ENCODE results near the gene APEH.

APEH gene

DNA sequence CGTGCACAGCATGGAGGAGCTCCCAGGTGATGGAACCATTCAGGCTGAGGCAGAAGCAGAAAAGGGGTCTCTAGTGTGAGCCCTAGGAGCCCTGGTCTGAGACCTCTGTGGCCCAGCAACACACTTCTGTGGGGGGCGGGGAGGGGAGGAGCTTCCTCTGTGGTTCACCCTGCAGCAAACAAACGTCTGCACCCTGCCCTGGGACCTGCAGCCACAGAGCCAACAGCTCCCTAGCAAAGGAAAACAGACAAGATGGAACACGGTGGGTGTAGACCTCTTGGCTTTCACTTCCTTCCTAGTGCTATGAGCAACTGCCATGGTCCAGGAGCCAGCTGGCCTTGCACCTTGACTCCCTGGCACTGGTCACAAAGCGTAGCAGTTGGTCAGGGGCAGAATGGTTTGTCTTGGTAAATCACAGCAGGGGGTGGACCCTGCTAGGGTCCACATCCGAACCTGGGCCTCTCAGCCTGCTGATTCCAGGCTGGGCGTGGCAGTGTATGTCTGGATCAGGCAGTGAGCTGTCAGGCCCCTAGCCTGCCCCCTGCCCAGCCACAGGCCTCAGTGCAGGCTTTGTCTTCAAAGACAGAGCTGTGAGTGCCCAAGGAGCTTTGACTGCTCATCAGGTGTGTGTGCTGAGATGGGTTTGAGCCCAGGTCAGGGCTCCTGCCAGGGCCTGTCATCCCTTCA lies 38.6 kb downstream of the APEH start:
- no peak for DNase-seq

DNA sequence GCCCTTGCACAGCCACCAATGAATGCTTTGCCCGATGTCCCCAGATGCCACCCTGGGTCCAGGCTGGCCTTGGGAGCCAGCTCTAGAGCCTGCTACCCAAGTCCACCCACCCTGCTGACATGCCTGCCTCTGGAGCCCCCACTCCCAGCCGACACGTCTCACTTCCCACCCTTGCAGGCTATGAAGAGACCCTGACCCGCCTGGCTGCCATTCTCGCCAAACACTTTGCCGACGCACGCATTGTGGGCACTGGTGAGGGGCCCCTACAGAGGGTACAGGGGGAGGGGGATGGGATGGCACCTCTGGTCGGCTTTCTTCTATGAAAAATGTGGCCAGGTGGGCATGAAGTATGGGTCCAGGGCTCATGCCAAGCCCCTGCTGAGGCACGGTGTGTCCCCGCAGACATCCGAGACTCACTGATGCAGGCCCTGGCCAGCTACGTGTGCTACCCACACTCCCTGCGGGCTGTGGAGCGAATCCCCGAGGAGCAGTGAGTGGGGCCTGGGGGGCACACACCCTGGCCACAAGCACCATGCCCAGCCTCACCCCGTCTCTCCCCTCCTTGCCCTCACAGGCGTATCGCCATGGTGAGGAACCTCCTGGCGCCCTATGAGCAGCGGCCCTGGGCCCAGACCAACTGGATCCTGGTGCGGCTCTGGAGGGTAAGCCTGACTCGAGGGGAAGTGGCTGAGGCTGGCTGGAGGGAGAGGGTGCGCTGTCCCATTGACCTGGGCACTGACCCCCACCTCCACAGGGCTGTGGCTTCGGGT lies 39.4 kb downstream of the APEH start:
- DNase-seq: no peak

DNA sequence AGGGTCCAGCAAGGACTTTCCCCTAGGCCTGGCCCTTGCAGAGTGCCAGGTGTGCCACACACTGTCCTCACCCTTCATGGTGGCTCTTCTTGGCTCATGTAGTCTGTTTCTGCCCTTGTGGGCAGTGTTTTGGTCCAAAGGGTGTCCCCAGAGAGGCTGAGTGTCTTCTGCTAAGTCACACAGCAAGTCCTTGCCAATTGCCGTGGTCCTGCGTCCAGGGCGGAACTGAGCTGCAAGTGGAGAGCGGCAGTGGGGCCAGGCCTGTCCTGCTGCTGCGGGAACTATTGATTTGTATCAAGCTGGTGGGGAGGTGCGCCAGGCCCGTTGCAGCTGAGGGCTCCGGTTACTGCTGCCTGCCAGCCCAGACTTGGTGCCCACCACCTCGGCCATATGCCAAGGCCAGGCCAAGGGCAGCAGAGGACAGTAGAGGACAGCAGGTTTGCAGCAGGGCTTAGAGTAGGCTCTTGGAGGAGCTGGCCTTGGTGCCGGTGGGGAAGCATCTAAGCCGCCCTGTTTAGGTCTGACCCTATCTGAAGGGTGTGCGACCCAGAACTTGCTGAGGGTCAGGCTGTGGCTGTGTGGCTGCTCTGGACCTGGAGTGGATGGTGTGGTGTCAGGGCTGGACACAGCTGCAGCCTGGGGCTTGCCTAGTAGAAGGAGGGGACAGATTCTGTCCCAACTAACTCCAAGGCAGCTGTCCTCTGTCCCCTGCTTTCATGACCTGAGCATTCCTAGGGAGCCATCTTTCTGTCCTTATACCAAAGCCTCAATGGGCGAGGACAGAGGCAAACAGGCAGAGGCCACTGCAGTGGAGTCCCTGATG lies 40.8 kb downstream of the APEH start:
- no peak for DNase-seq

DNA sequence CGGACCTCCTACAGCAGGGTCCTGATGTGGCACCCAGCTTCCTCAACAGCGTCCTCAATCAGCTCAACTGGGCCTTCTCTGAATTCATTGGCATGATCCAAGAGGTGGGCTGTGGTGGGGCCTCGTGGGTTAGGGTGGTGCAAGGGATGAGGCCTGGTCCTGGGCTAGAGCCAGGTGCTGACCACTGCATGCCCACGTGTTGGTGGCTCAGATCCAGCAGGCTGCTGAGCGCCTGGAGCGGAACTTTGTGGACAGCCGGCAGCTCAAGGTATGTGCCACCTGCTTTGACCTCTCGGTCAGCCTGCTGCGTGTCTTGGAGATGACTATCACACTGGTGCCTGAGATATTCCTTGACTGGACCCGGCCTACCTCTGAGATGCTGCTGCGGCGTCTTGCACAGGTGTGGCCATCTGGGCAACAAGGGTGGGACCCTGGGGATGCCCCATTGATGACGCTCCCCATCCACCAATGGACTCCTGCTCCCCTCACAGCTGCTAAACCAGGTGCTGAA lies 41.5 kb downstream of the APEH start:
- DNase-seq: no peak

DNA sequence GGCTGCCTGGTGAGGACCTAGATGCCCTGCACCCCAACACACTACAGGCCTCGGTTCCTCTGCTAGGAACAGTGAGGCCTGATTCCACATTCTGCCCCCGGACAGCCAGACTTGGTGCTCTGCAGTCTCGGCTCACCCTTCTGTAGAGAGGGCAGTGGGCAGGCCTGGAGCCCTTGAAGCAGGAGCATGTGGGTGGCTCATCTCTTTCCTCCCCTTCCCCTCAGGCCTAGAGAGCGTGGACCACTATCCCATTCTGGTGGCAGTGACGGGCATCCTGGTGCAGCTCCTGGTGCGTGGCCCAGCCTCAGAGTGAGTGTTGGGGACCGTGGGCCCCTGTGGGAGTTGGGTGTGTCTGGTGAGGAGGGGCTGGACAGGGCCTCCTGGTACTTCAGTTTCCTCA lies 42.0 kb downstream of the APEH start:
- DNase-seq: no peak

DNA sequence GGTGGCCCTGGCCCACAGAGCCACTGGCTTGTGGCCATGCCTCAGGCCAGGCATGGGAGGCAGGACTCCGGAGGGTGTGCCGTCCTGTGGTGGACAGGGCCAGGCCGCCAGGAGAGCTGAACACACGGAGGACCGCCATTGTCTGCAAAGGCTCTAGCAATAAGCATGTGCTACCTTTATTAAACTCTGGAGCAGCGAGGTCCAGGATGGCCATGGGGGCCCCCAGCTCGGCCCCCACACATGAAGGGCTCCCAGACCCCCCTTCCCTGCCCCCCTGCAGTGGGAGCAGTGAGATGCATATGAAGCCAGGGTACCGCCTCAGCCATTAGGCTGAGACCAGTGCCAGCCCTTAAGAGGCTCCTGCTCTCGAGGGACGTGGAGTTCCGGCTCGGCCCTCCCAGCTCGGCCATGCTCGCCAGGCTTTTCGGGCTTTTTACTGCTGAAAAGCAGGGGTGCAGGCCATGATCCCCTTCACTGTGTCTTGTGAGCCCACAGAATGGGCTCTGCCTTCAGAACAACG lies 42.6 kb downstream of the APEH start:
- no peak for DNase-seq

DNA sequence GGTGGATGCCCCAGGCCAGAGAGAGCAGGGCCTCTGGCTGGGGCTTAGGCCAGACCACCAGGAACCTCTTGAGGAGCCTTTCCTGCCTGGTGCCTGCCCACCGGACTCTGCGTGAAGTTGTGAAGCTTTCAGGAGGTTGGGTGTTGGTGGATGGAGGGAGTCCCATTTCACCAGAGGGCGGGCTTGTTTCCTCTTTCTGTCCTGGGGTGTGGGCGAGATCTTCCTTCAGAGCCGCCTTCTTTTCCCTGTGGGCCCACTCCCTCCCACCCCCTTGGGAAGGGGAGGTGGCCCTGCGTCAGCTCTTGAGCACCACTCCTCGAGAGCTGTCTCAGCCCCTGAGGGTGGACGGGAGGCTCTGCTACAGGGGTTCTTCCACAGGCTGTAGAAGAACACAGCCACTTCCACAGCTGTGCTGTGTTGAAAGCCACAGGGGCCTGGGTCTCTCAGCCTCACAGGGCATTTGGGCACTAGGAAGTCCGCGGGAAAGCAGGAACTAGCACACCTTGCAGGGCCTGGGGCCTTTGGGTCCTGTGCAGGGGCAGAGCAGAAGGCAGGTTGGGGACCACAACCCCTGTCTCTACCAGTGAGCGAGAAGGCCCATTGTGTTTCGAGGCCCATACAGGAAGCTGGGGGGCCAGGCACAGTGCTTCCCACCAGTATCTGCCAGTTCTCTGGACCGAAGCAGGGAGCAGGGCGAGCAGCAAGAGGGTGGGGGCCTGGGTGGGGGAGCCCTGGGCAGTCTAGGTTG lies 43.2 kb downstream of the APEH start:
- DNase-seq: no peak

DNA sequence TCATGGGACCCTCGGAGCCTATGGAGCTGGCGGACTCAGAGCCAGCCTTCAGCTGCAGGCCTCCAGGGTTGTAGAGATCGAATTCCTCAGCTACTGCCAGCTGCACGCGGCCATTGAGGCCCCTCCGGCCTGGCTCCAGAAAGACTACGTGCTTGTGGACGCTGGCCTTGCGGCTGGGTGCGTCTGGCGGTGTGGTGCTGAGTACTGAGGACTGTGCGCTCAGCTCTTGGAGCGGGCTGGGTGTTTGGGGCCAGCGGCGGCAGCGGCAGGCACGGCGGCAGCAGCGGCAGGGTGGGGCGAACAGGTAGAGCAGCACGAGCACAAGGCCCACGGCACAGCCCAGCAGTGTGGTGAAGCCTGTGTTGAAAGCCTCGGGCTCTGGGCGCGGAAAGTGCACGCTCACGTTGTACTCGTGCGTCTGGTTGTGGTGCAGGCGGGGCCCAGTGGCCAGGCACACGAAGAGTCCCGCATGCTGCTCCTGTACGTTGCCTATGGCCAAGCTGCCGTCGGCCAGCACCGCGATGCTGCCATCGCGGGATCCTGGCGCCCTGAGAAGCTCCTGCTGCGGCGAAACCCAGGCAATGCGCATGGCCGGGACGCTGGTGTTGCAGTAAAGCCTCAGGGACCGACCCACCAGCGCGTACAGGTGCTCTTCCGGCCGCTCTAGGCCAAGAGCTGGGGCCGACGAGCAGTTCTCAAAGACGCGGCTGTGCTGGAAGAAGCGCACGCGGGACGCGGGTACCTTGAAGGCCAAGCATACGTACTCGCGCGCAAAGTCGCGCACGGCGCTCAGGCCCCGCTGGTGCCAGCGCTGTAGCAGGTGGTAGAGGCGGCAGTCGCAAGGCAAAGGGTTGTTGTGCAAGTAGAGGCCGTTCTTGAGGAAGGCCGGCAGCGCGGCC lies 44.1 kb downstream of the APEH start:
- peak; percentile 27 for DNase-seq

DNA sequence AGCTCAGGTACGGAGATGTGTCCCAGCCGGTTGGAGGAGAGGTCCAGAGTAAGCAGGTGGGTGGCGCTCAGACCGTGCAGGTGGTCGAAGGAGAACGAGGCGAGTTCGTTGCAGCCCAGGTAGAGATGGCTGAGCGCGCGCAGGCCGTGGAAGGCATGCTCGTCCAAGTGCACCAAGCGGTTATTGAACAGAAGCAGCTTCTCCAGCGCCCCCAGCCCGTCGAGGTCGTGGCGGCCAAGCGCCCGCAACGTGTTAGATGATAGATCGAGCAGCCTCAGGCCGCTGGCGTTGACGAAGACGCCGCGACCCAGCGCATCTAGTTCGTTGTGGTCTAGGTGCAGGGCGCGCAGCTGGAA lies 44.7 kb downstream of the APEH start:
- no peak for DNase-seq

DNA sequence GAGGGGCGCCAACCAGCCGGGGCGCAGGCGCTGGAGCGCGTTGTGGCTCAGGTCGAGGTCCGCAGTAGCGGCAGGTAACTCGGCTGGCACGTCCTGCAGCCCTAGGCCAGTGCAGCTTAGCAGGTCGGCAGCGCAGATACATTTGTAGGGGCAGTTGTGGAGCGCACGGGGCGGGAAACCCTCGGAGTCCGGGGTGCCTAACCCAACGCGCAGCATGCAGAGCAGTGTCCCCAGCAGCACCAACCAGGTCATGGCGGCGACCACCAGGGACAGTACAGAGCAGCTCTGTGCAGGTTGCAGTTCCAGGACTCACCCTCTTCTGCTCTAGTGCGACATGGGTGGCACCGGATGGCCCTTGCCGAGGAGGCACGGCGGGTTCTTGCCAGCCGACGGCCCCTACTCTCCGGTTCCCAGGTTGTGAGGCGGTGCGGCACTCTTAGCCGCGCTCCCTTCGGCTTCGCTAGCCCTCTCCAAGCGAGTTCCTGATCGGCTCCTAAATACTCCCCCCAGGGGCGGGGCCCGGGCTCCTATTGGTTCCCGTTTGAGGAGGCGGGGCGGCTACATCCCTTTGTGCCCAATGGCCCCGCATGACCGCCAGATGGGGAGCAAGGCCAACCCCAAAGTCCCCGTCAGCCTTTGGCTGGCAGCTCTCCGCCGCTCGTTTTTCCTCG lies 45.2 kb downstream of the APEH start, which contains the start of gene AMIGO3:
Gene AMIGO3, minus strand, starts transcription at position 471 of the 671 bp plus-strand sequence. Its CDS starts 219 bp downstream, at position 252.
- DNase-seq: peak; percentile 96

DNA sequence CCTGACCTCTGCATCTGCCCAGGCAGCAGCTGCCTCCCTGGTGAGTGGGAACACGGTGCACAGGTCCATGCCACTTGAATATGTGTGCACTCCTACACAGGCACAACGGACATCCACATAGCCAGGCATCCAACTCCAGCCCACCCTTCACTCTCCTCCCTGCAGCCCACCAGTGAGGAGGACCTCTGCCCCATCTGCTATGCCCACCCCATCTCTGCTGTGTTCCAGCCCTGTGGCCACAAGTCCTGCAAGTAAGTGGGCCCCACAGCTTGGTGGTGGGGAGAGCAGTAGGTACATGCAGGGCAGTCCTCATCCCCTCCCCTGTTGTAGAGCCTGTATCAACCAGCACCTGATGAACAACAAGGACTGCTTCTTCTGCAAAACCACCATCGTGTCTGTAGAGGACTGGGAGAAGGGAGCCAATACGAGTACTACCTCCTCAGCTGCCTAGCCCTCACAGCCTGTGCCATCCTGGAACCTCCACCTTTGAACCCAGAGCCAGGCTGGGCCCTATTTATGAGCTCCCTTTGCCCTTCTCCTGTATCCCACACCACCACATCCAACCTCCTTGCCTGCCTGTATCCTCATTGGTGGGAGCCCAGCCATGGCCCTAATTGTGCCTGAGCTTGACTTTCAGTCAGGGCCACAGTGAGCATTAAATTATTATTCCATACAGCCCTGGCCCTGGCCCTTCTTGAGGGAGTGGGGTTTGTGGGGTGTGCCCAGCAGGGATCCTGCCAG lies 46.9 kb downstream of the APEH start:
- no peak for DNase-seq

DNA sequence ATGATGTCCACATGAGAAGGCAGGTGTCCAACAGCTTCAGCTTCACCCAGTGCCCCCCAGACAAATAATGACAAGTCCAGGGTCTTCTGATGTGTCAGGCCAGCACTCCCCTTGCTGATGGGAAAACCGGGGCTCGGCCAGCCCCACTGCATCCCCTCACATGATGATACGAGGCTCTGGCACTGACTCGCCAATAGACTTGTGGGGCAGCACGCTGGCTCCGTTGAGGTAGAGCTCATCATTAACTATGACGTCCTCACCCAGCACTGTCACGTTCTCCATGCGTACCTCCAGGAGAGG lies 47.4 kb downstream of the APEH start:
- no peak for DNase-seq

DNA sequence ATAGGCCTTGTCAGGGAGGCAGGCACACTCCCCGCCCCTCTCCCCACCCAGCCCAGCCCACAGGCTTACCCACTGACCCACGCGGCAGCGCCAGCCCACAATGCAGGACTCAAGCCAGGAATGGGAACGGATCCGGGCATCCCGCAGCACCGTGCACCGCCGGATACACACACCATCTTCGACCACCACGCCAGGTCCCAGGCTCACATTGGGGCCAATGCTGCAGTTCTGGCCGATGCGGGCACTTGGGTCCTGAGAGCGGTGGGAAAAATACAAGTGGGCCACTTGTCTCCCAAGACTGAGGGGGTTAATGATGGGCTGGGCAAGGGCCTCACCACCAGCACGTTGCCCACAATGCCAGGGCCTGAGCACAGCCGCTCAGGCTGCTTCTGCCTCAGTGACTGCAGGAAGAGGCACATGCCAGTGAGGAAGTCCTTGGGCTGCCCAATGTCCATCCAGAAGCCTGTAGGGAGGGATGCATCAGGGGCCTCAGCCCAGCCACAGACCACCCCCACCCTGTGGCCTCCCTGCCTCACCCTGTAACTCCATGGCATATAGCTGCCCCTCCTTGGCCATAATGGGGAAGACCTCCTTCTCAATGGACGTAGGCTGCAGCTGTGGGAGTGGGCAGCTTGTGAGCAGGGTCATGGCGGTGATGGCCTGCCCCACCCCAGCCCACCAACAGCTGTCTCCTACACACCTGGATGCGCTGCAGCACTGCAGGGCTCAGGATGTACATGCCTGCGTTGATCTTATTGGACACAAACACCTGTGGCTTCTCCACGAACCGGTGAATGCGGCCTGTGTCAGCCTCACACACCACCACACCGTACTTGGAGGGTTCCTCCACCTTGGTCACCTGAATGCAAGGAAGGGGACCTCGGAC lies 48.0 kb downstream of the APEH start:
- DNase-seq: no peak

DNA sequence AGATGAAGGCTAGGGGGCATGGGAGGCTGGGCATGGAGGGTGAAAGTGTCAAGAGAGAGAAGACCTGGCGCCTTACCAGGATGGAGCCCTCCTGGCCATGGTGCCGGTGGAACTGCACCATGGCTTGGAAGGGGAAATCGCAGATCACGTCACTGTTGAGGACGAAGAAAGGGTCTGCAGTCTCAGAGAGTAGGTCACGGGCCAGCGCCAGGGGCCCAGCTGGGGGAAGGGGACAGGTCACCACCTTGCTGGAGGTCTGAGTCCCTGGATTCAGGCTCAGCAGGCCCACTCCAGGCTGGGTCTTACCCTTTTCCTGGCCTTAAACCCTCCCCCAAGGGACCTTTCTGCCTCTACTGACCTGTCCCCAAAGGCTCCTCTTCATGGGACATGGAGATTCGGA lies 48.7 kb downstream of the APEH start:
- DNase-seq: no peak

DNA sequence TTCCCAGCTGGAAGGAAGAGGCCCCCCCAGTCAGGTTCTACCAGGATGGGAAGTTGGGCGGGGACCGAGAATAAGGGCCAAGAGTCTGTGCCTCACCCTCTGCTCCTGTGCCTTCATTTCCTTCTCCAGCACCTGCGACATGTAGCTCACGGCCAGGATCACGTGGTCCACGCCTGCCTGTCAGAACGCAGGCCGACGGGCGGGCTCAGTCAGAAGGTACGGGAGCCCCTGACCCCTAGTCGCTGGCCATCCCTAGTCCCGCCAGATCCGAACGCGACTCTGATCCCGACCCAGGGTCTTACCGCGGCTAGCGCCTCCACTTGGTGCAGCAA lies 49.1 kb downstream of the APEH start:
- no peak for DNase-seq

DNA sequence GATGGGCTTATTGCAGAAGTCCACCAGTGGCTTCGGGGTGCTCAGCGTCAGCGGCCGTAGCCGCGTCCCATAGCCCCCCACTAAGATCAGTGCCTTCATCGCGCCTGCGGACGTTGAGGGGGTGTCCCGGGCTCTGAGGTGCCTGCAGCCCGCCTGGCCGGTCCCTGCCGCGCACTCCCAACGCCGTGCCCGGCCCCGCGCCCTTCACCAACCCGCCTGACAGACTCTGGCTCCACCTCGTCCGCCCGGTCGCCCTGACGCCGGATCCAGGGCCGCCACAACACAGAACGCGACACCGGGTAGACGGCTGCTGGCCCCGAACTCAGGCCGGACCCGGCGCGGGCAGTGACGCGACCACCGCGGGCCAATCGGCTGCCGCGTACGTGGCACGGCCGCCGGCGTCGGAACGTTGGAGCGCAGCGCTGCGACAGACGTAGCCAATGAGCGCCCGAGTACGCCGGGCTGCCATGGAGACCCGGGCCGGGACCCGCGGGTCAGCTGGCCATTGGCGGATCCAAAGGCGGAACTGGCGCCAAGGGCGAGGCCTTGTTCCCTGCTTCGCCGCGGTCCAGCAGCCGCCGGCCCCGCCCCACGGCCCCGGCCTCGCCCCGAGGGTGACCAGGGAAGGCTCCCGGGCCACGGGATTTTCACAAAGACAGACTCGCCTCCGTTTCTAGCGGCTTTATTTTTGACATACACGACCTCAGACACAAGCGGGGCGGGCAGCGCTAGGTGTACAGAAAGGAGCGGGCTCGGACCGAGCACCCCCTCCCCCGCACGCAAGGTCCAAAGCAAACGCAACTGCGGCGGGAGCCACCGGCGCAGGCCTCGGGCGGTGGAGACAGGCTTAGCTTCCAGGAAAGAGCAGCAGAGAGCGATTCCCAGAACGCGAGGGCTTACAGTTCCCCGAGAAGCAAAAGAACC lies 49.7 kb downstream of the APEH start, which contains the start of gene GMPPB:
Gene GMPPB, minus strand, starts transcription at position 324 of the 924 bp plus-strand sequence. Its CDS starts 225 bp downstream, at position 99.
- peak; percentile 89 for DNase-seq

DNA sequence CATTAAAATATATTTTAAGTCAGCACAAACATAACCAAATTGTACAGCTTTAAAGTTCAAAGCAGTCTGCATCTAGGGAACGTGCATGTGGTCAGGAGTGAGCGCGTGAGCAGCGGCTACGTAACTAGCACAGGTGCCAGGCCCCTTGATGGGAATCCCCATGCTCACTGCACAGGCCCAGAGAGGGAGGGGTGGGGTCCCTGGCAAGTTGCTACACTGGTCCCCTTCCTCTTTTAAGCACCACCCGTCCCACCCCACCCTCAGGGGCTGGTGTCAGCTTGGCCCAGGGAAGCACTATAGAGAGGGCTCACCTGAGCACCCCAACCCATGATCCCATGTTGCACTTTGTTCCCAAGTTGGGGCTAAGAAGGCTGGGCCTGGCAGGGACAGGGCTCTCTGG lies 50.4 kb downstream of the APEH start:
- DNase-seq: no peak
